GM12801 (cell line): ENCODE data around the gene TEX2.

Experiments
- CTCF ChIP-seq: IDR thresholded peaks from one replicate; pipeline ENCODE4 v1.5.1; 2011; ENCODE audit warnings: control low read depth; ENCODE audit not compliant: insufficient read length; ENCODE audit errors: extremely low read depth

The TEX2 gene

GRCh38 chr17:64231567-64232141, 31.4 kb downstream of the TEX2 start:
- TF ChIP-seq CTCF = no peak

GRCh38 chr17:64230791-64231408, 32.2 kb downstream of the TEX2 start:
- TF ChIP-seq CTCF = no peak

- no peak for TF ChIP-seq CTCF
Observed at GRCh38 chr17:64229815-64230728, 33.0 kb downstream of the TEX2 start.

- no peak for TF ChIP-seq CTCF
Observed at GRCh38 chr17:64226132-64226531, 36.9 kb downstream of the TEX2 start.

- TF ChIP-seq CTCF = no peak
Observed at GRCh38 chr17:64225410-64225809, 37.6 kb downstream of the TEX2 start.

GRCh38 chr17:64223931-64224629, 39.0 kb downstream of the TEX2 start:
- TF ChIP-seq CTCF = no peak

- no peak for TF ChIP-seq CTCF
Observed at GRCh38 chr17:64223283-64223682, 39.8 kb downstream of the TEX2 start.
